SK-N-SH treated with all-trans-retinoic acid at 6 μM for 48 hours (cell line): ENCODE results near the gene SUSD4.

Experiments used
- ATAC-seq: fragments of 200-7000 bp; cut with Tn5 transposase; 3 replicates; pipeline ENCODE4 v1.9.1; 2020; ENCODE audit warnings: mild to moderate bottlenecking, moderate library complexity
- ARNTL ChIP-seq: fragments of 450-650 bp; formaldehyde crosslinking; IDR thresholded peaks from 2 replicates; pipeline ENCODE4 v1.5.0; 2020; ENCODE audit warnings: low read depth, mild to moderate bottlenecking, moderate library complexity, borderline replicate concordance
- BACH2 ChIP-seq: fragments of 250-450 bp; sonication (Bioruptor Pico); IDR thresholded peaks from 2 replicates; pipeline ENCODE4 v1.9.0; 2021; ENCODE audit warnings: mild to moderate bottlenecking, borderline replicate concordance
- CSDC2 ChIP-seq: fragments of 250-450 bp; sonication (Bioruptor Pico); IDR thresholded peaks from 2 replicates; pipeline ENCODE4 v1.5.0; 2020; ENCODE audit warnings: mild to moderate bottlenecking, moderate library complexity
- GLIS3 ChIP-seq: fragments of 250-450 bp; sonication (Bioruptor Pico); IDR thresholded peaks from 2 replicates; pipeline ENCODE4 v1.5.0; 2020; ENCODE audit warnings: mild to moderate bottlenecking, moderate library complexity
- ISL1 ChIP-seq: fragments of 250-450 bp; sonication (Bioruptor Pico); IDR thresholded peaks from 2 replicates; pipeline ENCODE4 v2.1.2; 2022; ENCODE audit warnings: mild to moderate bottlenecking, moderate library complexity
- PPARA ChIP-seq: fragments of 250-450 bp; sonication (Bioruptor Pico); IDR thresholded peaks from 2 replicates; pipeline ENCODE4 v1.5.0; 2020; ENCODE audit warnings: mild to moderate bottlenecking, borderline replicate concordance
- RARB ChIP-seq: fragments of 250-450 bp; sonication (Bioruptor Pico); IDR thresholded peaks from 2 replicates; pipeline ENCODE4 v1.8.0; 2021; ENCODE audit warnings: mild to moderate bottlenecking, moderate library complexity
- SNAI2 ChIP-seq: fragments of 250-450 bp; sonication (Bioruptor Pico); IDR thresholded peaks from 2 replicates; pipeline ENCODE4 v1.5.0; 2020; ENCODE audit warnings: mild to moderate bottlenecking, moderate library complexity
- TCF4 ChIP-seq: fragments of 250-450 bp; sonication (Bioruptor Pico); IDR thresholded peaks from 2 replicates; pipeline ENCODE4 v1.8.0; 2021; ENCODE audit warnings: mild to moderate bottlenecking, moderate library complexity, borderline replicate concordance
- ZC3H10 ChIP-seq: fragments of 250-450 bp; sonication (Bioruptor Pico); IDR thresholded peaks from 2 replicates; pipeline ENCODE4 v1.5.1; 2021; ENCODE audit warnings: mild to moderate bottlenecking, moderate library complexity
- ZFP3 ChIP-seq: fragments of 250-450 bp; sonication (Bioruptor Pico); IDR thresholded peaks from 2 replicates; pipeline ENCODE4 v1.5.0; 2020; ENCODE audit warnings: mild to moderate bottlenecking, moderate library complexity
- ZFP30 ChIP-seq: fragments of 450-650 bp; formaldehyde crosslinking; IDR thresholded peaks from 2 replicates; pipeline ENCODE4 v1.5.0; 2022; ENCODE audit warnings: mild to moderate bottlenecking, moderate library complexity
- ZNF565 ChIP-seq: fragments of 450-650 bp; formaldehyde crosslinking; conservative IDR thresholded peaks from 2 replicates; pipeline ENCODE4 v1.5.0; 2020; ENCODE audit warnings: low read depth, mild to moderate bottlenecking, moderate library complexity
- ZNF70 ChIP-seq: fragments of 450-650 bp; formaldehyde crosslinking; IDR thresholded peaks from 2 replicates; pipeline ENCODE4 v1.5.0; 2020; ENCODE audit warnings: mild to moderate bottlenecking, moderate library complexity
- TF ChIP-seq, protein P1 (sequence below): fragments of 250-450 bp; sonication (Bioruptor Pico); IDR thresholded peaks from 2 replicates; pipeline ENCODE4 v1.5.0; 2020; ENCODE audit warnings: mild to moderate bottlenecking, moderate library complexity
- TF ChIP-seq, protein P2 (sequence below): fragments of 250-450 bp; sonication (Bioruptor Pico); IDR thresholded peaks from 2 replicates; pipeline ENCODE4 v1.8.0; 2021; ENCODE audit warnings: low read depth, mild to moderate bottlenecking, moderate library complexity, borderline replicate concordance
- TF ChIP-seq, protein P3 (sequence below): fragments of 250-450 bp; sonication (Bioruptor Pico); IDR thresholded peaks from 2 replicates; pipeline ENCODE4 v1.5.1; 2020; ENCODE audit warnings: low read depth, mild to moderate bottlenecking, moderate library complexity
- TF ChIP-seq, protein P4 (sequence below): fragments of 250-450 bp; sonication (Bioruptor Pico); IDR thresholded peaks from 2 replicates; pipeline ENCODE4 v1.5.1; 2021; ENCODE audit warnings: mild to moderate bottlenecking, moderate library complexity
- TF ChIP-seq, protein P5 (sequence below): fragments of 250-450 bp; sonication (Bioruptor Pico); IDR thresholded peaks from 2 replicates; pipeline ENCODE4 v1.8.0; 2020; ENCODE audit warnings: mild to moderate bottlenecking, moderate library complexity, borderline replicate concordance

SUSD4 gene

GRCh38 chr1:223329664-223330415, 34.1 kb downstream of the SUSD4 start (continued):
- TF ChIP-seq, protein P1, sequence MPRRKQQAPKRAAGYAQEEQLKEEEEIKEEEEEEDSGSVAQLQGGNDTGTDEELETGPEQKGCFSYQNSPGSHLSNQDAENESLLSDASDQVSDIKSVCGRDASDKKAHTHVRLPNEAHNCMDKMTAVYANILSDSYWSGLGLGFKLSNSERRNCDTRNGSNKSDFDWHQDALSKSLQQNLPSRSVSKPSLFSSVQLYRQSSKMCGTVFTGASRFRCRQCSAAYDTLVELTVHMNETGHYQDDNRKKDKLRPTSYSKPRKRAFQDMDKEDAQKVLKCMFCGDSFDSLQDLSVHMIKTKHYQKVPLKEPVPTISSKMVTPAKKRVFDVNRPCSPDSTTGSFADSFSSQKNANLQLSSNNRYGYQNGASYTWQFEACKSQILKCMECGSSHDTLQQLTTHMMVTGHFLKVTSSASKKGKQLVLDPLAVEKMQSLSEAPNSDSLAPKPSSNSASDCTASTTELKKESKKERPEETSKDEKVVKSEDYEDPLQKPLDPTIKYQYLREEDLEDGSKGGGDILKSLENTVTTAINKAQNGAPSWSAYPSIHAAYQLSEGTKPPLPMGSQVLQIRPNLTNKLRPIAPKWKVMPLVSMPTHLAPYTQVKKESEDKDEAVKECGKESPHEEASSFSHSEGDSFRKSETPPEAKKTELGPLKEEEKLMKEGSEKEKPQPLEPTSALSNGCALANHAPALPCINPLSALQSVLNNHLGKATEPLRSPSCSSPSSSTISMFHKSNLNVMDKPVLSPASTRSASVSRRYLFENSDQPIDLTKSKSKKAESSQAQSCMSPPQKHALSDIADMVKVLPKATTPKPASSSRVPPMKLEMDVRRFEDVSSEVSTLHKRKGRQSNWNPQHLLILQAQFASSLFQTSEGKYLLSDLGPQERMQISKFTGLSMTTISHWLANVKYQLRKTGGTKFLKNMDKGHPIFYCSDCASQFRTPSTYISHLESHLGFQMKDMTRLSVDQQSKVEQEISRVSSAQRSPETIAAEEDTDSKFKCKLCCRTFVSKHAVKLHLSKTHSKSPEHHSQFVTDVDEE (CRISPR knock-in tag): no peak
- no peak for TF ChIP-seq ZNF565
- no peak for TF ChIP-seq TCF4 (CRISPR knock-in tag)
- TF ChIP-seq, all 23 proteins: peak for 0

- ATAC-seq: no peak
- no peak for TF ChIP-seq CSDC2 (CRISPR knock-in tag)
- no peak for TF ChIP-seq TCF4 (CRISPR knock-in tag)
Measured at GRCh38 chr1:223329252-223329651, 34.7 kb downstream of the SUSD4 start.

DNA sequence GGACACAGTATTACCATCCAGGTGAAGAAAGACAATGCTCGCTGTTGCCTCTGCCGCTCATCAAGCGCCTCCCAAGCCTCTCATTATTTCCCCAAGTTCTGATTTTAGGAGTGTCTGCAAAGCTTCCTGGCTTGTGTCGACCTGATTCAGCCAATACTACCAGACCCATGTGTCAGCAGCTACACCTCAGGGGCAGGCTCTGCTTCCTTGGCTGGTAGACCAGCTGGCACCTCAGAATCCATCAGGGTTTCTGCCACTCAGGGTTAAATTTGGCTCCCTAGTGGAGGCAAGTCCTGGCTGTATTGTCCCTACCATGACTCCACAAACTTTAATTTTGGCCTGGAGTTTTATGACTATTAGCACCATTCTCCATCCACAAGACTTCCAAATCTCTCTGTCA, 35.4 kb downstream of the SUSD4 start:
- TF ChIP-seq, protein P2, sequence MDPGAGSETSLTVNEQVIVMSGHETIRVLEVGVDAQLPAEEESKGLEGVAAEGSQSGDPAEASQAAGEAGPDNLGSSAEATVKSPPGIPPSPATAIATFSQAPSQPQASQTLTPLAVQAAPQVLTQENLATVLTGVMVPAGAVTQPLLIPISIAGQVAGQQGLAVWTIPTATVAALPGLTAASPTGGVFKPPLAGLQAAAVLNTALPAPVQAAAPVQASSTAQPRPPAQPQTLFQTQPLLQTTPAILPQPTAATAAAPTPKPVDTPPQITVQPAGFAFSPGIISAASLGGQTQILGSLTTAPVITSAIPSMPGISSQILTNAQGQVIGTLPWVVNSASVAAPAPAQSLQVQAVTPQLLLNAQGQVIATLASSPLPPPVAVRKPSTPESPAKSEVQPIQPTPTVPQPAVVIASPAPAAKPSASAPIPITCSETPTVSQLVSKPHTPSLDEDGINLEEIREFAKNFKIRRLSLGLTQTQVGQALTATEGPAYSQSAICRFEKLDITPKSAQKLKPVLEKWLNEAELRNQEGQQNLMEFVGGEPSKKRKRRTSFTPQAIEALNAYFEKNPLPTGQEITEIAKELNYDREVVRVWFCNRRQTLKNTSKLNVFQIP (CRISPR knock-in tag): no peak
- TF ChIP-seq ZNF70 (CRISPR knock-in tag) (no peak), BACH2 (CRISPR knock-in tag) (no peak), GLIS3 (no peak), PPARA (CRISPR knock-in tag) (no peak), RARB (CRISPR knock-in tag) (no peak), ZFP30 (CRISPR knock-in tag) (no peak), TCF4 (CRISPR knock-in tag) (no peak), SNAI2 (CRISPR knock-in tag) (no peak)
- TF ChIP-seq, protein P1 (CRISPR knock-in tag): no peak
- TF ChIP-seq, protein P3, sequence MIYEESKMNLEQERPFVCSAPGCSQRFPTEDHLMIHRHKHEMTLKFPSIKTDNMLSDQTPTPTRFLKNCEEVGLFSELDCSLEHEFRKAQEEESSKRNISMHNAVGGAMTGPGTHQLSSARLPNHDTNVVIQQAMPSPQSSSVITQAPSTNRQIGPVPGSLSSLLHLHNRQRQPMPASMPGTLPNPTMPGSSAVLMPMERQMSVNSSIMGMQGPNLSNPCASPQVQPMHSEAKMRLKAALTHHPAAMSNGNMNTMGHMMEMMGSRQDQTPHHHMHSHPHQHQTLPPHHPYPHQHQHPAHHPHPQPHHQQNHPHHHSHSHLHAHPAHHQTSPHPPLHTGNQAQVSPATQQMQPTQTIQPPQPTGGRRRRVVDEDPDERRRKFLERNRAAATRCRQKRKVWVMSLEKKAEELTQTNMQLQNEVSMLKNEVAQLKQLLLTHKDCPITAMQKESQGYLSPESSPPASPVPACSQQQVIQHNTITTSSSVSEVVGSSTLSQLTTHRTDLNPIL: no peak

DNA sequence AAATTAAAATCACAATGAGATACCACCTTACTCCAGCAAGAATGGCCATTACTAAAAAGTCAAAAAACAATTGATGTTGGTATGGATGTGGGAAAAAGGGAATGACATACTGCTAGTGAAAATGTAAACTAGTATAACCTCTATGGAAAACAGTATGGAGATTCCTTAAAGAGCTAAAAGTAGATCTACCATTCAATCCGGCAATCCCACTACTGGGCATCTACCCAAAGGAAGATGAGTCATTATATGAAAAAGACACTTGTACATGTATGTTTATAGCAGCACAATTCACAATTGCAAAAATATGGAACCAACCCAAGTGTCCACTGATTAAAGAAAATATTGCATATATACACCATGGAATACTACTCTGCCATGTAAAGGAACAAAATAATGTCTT, 37.2 kb downstream of the SUSD4 start:
- no peak for ATAC-seq
- TF ChIP-seq ZFP30 (CRISPR knock-in tag) (no peak), ZNF70 (CRISPR knock-in tag) (no peak), ISL1 (CRISPR knock-in tag) (no peak), CSDC2 (CRISPR knock-in tag) (no peak), RARB (CRISPR knock-in tag) (no peak), ARNTL (CRISPR knock-in tag) (no peak), ZC3H10 (CRISPR knock-in tag) (no peak), ZFP3 (CRISPR knock-in tag) (no peak), SNAI2 (CRISPR knock-in tag) (no peak), GLIS3 (no peak)
- TF ChIP-seq, protein P4, sequence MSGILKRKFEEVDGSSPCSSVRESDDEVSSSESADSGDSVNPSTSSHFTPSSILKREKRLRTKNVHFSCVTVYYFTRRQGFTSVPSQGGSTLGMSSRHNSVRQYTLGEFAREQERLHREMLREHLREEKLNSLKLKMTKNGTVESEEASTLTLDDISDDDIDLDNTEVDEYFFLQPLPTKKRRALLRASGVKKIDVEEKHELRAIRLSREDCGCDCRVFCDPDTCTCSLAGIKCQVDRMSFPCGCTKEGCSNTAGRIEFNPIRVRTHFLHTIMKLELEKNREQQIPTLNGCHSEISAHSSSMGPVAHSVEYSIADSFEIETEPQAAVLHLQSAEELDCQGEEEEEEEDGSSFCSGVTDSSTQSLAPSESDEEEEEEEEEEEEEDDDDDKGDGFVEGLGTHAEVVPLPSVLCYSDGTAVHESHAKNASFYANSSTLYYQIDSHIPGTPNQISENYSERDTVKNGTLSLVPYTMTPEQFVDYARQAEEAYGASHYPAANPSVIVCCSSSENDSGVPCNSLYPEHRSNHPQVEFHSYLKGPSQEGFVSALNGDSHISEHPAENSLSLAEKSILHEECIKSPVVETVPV (CRISPR knock-in tag): no peak
- TF ChIP-seq, protein P2 (CRISPR knock-in tag): no peak
- TF ChIP-seq, protein P3: no peak
- TF ChIP-seq, protein P5, sequence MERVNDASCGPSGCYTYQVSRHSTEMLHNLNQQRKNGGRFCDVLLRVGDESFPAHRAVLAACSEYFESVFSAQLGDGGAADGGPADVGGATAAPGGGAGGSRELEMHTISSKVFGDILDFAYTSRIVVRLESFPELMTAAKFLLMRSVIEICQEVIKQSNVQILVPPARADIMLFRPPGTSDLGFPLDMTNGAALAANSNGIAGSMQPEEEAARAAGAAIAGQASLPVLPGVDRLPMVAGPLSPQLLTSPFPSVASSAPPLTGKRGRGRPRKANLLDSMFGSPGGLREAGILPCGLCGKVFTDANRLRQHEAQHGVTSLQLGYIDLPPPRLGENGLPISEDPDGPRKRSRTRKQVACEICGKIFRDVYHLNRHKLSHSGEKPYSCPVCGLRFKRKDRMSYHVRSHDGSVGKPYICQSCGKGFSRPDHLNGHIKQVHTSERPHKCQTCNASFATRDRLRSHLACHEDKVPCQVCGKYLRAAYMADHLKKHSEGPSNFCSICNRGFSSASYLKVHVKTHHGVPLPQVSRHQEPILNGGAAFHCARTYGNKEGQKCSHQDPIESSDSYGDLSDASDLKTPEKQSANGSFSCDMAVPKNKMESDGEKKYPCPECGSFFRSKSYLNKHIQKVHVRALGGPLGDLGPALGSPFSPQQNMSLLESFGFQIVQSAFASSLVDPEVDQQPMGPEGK (CRISPR knock-in tag): no peak

More for the DNA sequence above, 35.4 kb downstream of the SUSD4 start:
- no peak for ATAC-seq
